Dermis microvascular lymphatic vessel endothelial cell (primary cell): Measurements from ENCODE around the gene SREBF1. TPM values are rescaled to one million over a fixed set of nuclear protein-coding genes. Genes with fewer than 3 reads are reported as not detected.

Experiments
- DNase-seq, 2 donors: peaks; one replicate each; pipeline versions ENCODE4 v3.0.0 to v3.0.0-alpha.2; 2010; ENCODE audit warnings: low read depth in 2 of 2
- total RNA-seq: library from RNA; depleted of rRNA; stranded (reverse); fragments of >200 nt; gene quantifications from 2 replicates; pipeline ENCODE4 v1.2.1, GENCODE V29; 2014

SREBF1 gene
- total RNA-seq, 1 donor from 2014 or later = 39.7 TPM

GRCh38 chr17:17763136-17763535 lies 73.7 kb downstream of the SREBF1 start:
- no peak for DNase-seq

- DNase-seq = no peak
These were observed 74.1 kb downstream of the SREBF1 start for GRCh38 chr17:17762744-17763105.

Other genes starting within 250 kb of the SREBF1 start
- 23.5 and 24.7 TPM in 2 replicates for gene PEMT, start 245.3 kb downstream of the SREBF1 start, total RNA-seq
- gene RAI1, start 155.5 kb downstream of the SREBF1 start, total RNA-seq = 6.0 and 10.6 TPM in 2 replicates
- gene TOM1L2, start 135.4 kb upstream of the SREBF1 start, total RNA-seq = 11.2 and 18.0 TPM in 2 replicates
- 1.5 and 2.8 TPM in 2 replicates for gene DRC3, start 135.9 kb upstream of the SREBF1 start, total RNA-seq
- 18.4 and 20.4 TPM in 2 replicates for gene ATPAF2, start 202.2 kb upstream of the SREBF1 start, total RNA-seq
- 5.1 and 7.0 TPM in 2 replicates for gene GID4, start 202.4 kb upstream of the SREBF1 start, total RNA-seq